Keratinocyte (primary cell): Measurements from ENCODE around the gene PEX10. TPM values are rescaled to one million over a fixed set of nuclear protein-coding genes. Genes with fewer than 3 reads are reported as not detected.

Experiments
- DNase-seq: peaks from one replicate; pipeline ENCODE4 v3.0.0-alpha.2; 2011; ENCODE audit warnings: low read depth, missing footprints, low spot score
- FAIRE-seq: peaks from 2 replicates; lab custom pipeline; 2011; peaks lifted over from hg19 to GRCh38; lab: Jason Lieb, UNC
- H2AFZ ChIP-seq: 2 replicates; pipeline ENCODE4 v1.6.0; 2012; ENCODE audit warnings: low read length, control low read depth, inconsistent platforms; ENCODE audit not compliant: control insufficient read depth
- H3K27ac ChIP-seq: 2 replicates; pipeline ENCODE4 v1.5.1; 2011; ENCODE audit warnings: low read length; ENCODE audit not compliant: control insufficient read depth, insufficient read depth
- H3K27me3 ChIP-seq: 3 replicates; pipeline ENCODE4 v1.6.0; 2011; ENCODE audit warnings: low read length; ENCODE audit not compliant: control insufficient read depth, insufficient read depth; ENCODE audit errors: extremely low read depth
- H3K36me3 ChIP-seq, 2 experiments: 2 replicates in 1 of 2; 3 replicates in 1 of 2; pipeline ENCODE4 v1.5.1; 2011; ENCODE audit warnings: low read length in 2 of 2, mild to moderate bottlenecking in 1 of 2; ENCODE audit not compliant: control insufficient read depth in 2 of 2, insufficient read depth in 2 of 2; ENCODE audit errors: extremely low read depth in 1 of 2
- H3K4me1 ChIP-seq: 3 replicates; pipeline ENCODE4 v1.5.1; 2011; ENCODE audit warnings: low read length; ENCODE audit not compliant: control insufficient read depth, insufficient read depth; ENCODE audit errors: extremely low read depth
- H3K4me2 ChIP-seq: 3 replicates; pipeline ENCODE4 v1.6.0; 2011; ENCODE audit warnings: low read depth, low read length; ENCODE audit not compliant: control insufficient read depth, insufficient read depth; ENCODE audit errors: extremely low read depth
- H3K4me3 ChIP-seq, 3 experiments: fragments of 200-600 bp in 1 of 3; sonication (generic) in 1 of 3; 2 replicates in 2 of 3; 3 replicates in 1 of 3; pipeline ENCODE4 v1.5.1; 2011 to 2016; ENCODE audit warnings: low read length in 3 of 3, mild to moderate bottlenecking in 3 of 3, control low read depth in 2 of 3, inconsistent platforms in 1 of 3, low read depth in 1 of 3, mixed read lengths in 1 of 3, mixed run types in 1 of 3, moderate library complexity in 1 of 3; ENCODE audit not compliant: control insufficient read depth in 2 of 3, insufficient read depth in 2 of 3; ENCODE audit errors: extremely low read depth in 1 of 3
- H3K79me2 ChIP-seq: 2 replicates; pipeline ENCODE4 v1.6.0; 2012; ENCODE audit warnings: low read length; ENCODE audit not compliant: control insufficient read depth, insufficient read depth
- H3K9ac ChIP-seq: 3 replicates; pipeline ENCODE4 v1.6.0; 2011; ENCODE audit warnings: low read length; ENCODE audit not compliant: control insufficient read depth, insufficient read depth; ENCODE audit errors: extremely low read depth
- H3K9me1 ChIP-seq: 3 replicates; pipeline ENCODE4 v1.6.0; 2011; ENCODE audit warnings: low read length; ENCODE audit not compliant: control insufficient read depth, insufficient read depth; ENCODE audit errors: extremely low read depth
- H3K9me3 ChIP-seq: 2 replicates; pipeline ENCODE4 v1.5.1; 2012; ENCODE audit warnings: low read depth, low read length; ENCODE audit not compliant: control insufficient read depth
- H4K20me1 ChIP-seq: 3 replicates; pipeline ENCODE4 v1.6.0; 2011; ENCODE audit warnings: low read length; ENCODE audit not compliant: control insufficient read depth, insufficient read depth; ENCODE audit errors: extremely low read depth
- CTCF ChIP-seq, 3 experiments: IDR thresholded peaks in 1 of 3; conservative IDR thresholded peaks in 1 of 3; optimal IDR thresholded peaks in 1 of 3; 2 replicates in 2 of 3; 3 replicates in 1 of 3; pipeline versions ENCODE3 to v1.5.1; 2011; ENCODE audit warnings: low read length in 3 of 3, mild to moderate bottlenecking in 3 of 3, moderate library complexity in 2 of 3, control low read depth in 1 of 3, inconsistent platforms in 1 of 3; ENCODE audit not compliant: insufficient read depth in 2 of 3; ENCODE audit errors: extremely low read depth in 1 of 3
- EZH2 ChIP-seq: IDR thresholded peaks from one replicate; pipeline ENCODE4 v1.6.1; 2012; ENCODE audit warnings: inconsistent platforms, mild to moderate bottlenecking, low read length, moderate library complexity
- dilution Hi-C: fragments of 300-500 bp; cut with MboI; formaldehyde crosslinking; loops from one replicate; pipeline ENCODE4 v1.7.0; 2020; ENCODE audit warnings: low sequenced_read_pairs; ENCODE audit not compliant: extremely low pct_ligation_motif_present
- polyA plus RNA-seq, 5 experiments: library from polyadenylated mRNA; depleted of rRNA in 3 of 5; stranded (reverse) in 3 of 5; stranded (forward) in 1 of 5; unstranded in 1 of 5; fragments of >200 nt; gene quantifications; 1 replicate in 1 of 5; 2 replicates in 3 of 5; 3 replicates in 1 of 5; pipeline versions ENCODE4 v1.2.1 to v1.2.3, GENCODE V29; 2011 to 2012; ENCODE audit warnings: missing spikeins in 2 of 5, low read depth in 1 of 5, low replicate concordance in 1 of 5

The PEX10 gene
- polyA plus RNA-seq, 1 donor (not counting 4 experiments of a cell fraction or from before 2014, with no cell fraction given) = 13.8 TPM

- Histone ChIP-seq H4K20me1 (no peaks in the 10 kb centered on the region), H3K4me3 (no peak overlapping the region), H3K27ac (no peak overlapping the region), H3K27me3 (no peaks in the 10 kb centered on the region), H3K4me1 (peaks cover 36% of the 10 kb centered on the region), H3K4me2 (no peak overlapping the region), H3K79me2 (peaks cover 9% of the 10 kb centered on the region), H2AFZ (no peak overlapping the region), H3K9me1 (no peaks in the 10 kb centered on the region), H3K9ac (no peak overlapping the region), H3K9me3 (no peaks in the 10 kb centered on the region), H3K36me3 (no peaks in the 10 kb centered on the region)
- dilution Hi-C loops = loop anchor here (25.0 kb wide), 1 partner anchor 997 kb away; no protein-coding TSS in a partner anchor
- no peak for FAIRE-seq
- TF ChIP-seq CTCF (optimal IDR thresholded peaks at IDR 0.05 in 1 of 3, IDR thresholded peaks at IDR 0.05 in 1 of 3, conservative IDR thresholded peaks at IDR 0.05 in 1 of 3; ENCODE audit: extremely low read depth in 1 of 3, insufficient read depth in 2 of 3, low read length in 3 of 3) = no peak
- TF ChIP-seq EZH2 = no peak
- no peak for DNase-seq
Observed at GRCh38 chr1:2415337-2415736, 3.0 kb upstream of the PEX10 start.

GRCh38 chr1:2414297-2414958 is 2.1 kb upstream of the PEX10 start:
- Histone ChIP-seq H3K36me3 (no peaks in the 10 kb centered on the region), H3K27ac (no peak overlapping the region), H3K79me2 (peaks cover 9% of the 10 kb centered on the region), H3K27me3 (no peaks in the 10 kb centered on the region), H3K9me1 (no peaks in the 10 kb centered on the region), H2AFZ (no peak overlapping the region), H4K20me1 (no peaks in the 10 kb centered on the region), H3K4me3 (no peak overlapping the region), H3K9ac (no peak overlapping the region), H3K4me1 (peaks cover 36% of the 10 kb centered on the region), H3K4me2 (peak overlapping the region; percentile 77), H3K9me3 (no peaks in the 10 kb centered on the region)
- no peak for FAIRE-seq
- TF ChIP-seq EZH2 = no peak
- TF ChIP-seq CTCF (optimal IDR thresholded peaks at IDR 0.05 in 1 of 3, IDR thresholded peaks at IDR 0.05 in 1 of 3, conservative IDR thresholded peaks at IDR 0.05 in 1 of 3; ENCODE audit: extremely low read depth in 1 of 3, insufficient read depth in 2 of 3, low read length in 3 of 3) = peak; percentile 86 to 94 (median 87)
- dilution Hi-C loops = loop anchor here (25.0 kb wide), 1 partner anchor 998 kb away; no protein-coding TSS in a partner anchor
- no peak for DNase-seq
